Trophoblast cell (in vitro differentiated cells and primary cell): Measurements from ENCODE around the gene PALMD.

Source experiments
- DNase-seq, 2 donors: peaks; one replicate each; pipeline ENCODE4 v3.0.0-alpha.2; 2016
- H2AFZ ChIP-seq: 2 replicates; pipeline ENCODE4 v1.6.1; 2013; ENCODE audit warnings: low read length, moderate library complexity, mild to moderate bottlenecking; ENCODE audit not compliant: insufficient read depth, poor library complexity
- H2AK5ac ChIP-seq: 2 replicates; pipeline ENCODE4 v1.6.1; 2013; ENCODE audit warnings: mild to moderate bottlenecking, low read length
- H2BK120ac ChIP-seq: 2 replicates; pipeline ENCODE4 v1.6.1; 2013; ENCODE audit warnings: low read length, mild to moderate bottlenecking, moderate library complexity; ENCODE audit not compliant: insufficient read depth, poor library complexity
- H2BK12ac ChIP-seq: 2 replicates; pipeline ENCODE4 v1.6.1; 2013; ENCODE audit warnings: mild to moderate bottlenecking, low read length, moderate library complexity
- H2BK5ac ChIP-seq: 2 replicates; pipeline ENCODE4 v1.6.1; 2013; ENCODE audit warnings: low read length, low read depth, moderate library complexity, mild to moderate bottlenecking; ENCODE audit not compliant: poor library complexity
- H3K14ac ChIP-seq: 2 replicates; pipeline ENCODE4 v1.6.1; 2013; ENCODE audit warnings: mild to moderate bottlenecking, low read length
- H3K18ac ChIP-seq: 2 replicates; pipeline ENCODE4 v1.6.1; 2013; ENCODE audit warnings: mild to moderate bottlenecking, low read length
- H3K23ac ChIP-seq: 2 replicates; pipeline ENCODE4 v1.6.1; 2013; ENCODE audit warnings: low read length
- H3K27ac ChIP-seq: 2 replicates; pipeline ENCODE4 v1.5.1; 2013; ENCODE audit warnings: low read depth, mild to moderate bottlenecking, inconsistent platforms, low read length, moderate library complexity
- H3K27me3 ChIP-seq: 2 replicates; pipeline ENCODE4 v1.6.1; 2013; ENCODE audit warnings: inconsistent platforms, mild to moderate bottlenecking, low read length, moderate library complexity; ENCODE audit not compliant: insufficient read depth
- H3K36me3 ChIP-seq, 2 experiments: 1 replicate in 1 of 2; 2 replicates in 1 of 2; pipeline ENCODE4 v1.6.1; 2013; ENCODE audit warnings: low read length in 2 of 2, mild to moderate bottlenecking in 2 of 2, moderate library complexity in 1 of 2; ENCODE audit not compliant: insufficient read depth in 2 of 2, control insufficient read depth in 1 of 2
- H3K4ac ChIP-seq: 2 replicates; pipeline ENCODE4 v1.6.1; 2013; ENCODE audit warnings: low read depth, mild to moderate bottlenecking, low read length, moderate library complexity
- H3K4me1 ChIP-seq, 2 experiments: 1 replicate in 1 of 2; 2 replicates in 1 of 2; pipeline ENCODE4 v1.6.1; 2013; ENCODE audit warnings: low read length in 2 of 2, mild to moderate bottlenecking in 2 of 2, moderate library complexity in 1 of 2; ENCODE audit not compliant: insufficient read depth in 2 of 2, control insufficient read depth in 1 of 2
- H3K4me2 ChIP-seq: 2 replicates; pipeline ENCODE4 v1.6.1; 2013; ENCODE audit warnings: inconsistent platforms, mild to moderate bottlenecking, low read length, moderate library complexity
- H3K4me3 ChIP-seq: 2 replicates; pipeline ENCODE4 v1.5.1; 2013; ENCODE audit warnings: mild to moderate bottlenecking, low read depth, low read length, inconsistent platforms
- H3K79me1 ChIP-seq: one replicate; pipeline ENCODE4 v1.6.1; 2013; ENCODE audit warnings: low read length
- H3K79me2 ChIP-seq: 2 replicates; pipeline ENCODE4 v1.6.1; 2013; ENCODE audit warnings: low read length, mild to moderate bottlenecking; ENCODE audit not compliant: control insufficient read depth, insufficient read depth, poor library complexity
- H3K9ac ChIP-seq: 2 replicates; pipeline ENCODE4 v1.6.1; 2013; ENCODE audit warnings: mild to moderate bottlenecking, low read length
- H3K9me3 ChIP-seq: 2 replicates; pipeline ENCODE4 v1.6.1; 2013; ENCODE audit warnings: low read depth, mild to moderate bottlenecking, control low read depth, inconsistent platforms, low read length; ENCODE audit not compliant: insufficient read depth
- H4K12ac ChIP-seq: 2 replicates; pipeline ENCODE4 v1.6.1; 2013; ENCODE audit warnings: low read depth, mild to moderate bottlenecking, low read length, moderate library complexity
- H4K8ac ChIP-seq: 2 replicates; pipeline ENCODE4 v1.6.1; 2013; ENCODE audit warnings: low read depth, mild to moderate bottlenecking, low read length, moderate library complexity
- H4K91ac ChIP-seq: one replicate; pipeline ENCODE4 v1.6.1; 2013; ENCODE audit warnings: low read depth, mild to moderate bottlenecking, low read length, moderate library complexity
- WGBS: extraction: QIAGEN DNeasy Blood & Tissue Kit; methylation state at CpG from one replicate; pipeline ENCODE4 v1.1.7; 2013; ENCODE audit warnings: missing lambda C conversion rate; ENCODE audit not compliant: insufficient read length, insufficient coverage; ENCODE audit errors: extremely low coverage; 5-methylcytosine and 5-hydroxymethylcytosine counted together

The PALMD gene

DNA sequence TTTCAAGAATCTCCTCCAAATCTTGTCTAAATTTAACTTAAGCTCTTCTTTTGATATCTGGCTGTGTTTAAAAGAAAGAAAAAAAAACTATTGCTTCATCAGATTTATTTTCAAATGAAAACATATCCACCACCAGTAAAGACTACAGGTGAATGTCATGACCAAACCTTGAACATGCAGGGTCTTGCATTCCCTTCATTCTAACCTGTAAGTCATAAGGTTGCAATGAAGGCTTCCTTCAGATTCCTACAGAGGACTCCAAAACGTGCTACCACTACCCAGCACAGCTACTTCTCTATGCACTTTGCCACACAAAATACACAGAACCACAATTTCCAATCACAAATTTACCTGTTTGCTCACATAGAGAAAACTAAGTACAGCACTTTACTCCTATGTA lies 94.2 kb downstream of the PALMD start:
- Histone ChIP-seq H2AK5ac (no peak overlapping the region), H2AFZ (no peak overlapping the region), H3K79me1 (no peaks in the 10 kb centered on the region), H3K27ac (no peak overlapping the region), H3K14ac (no peak overlapping the region), H2BK120ac (no peak overlapping the region), H4K8ac (no peak overlapping the region), H3K9me3 (no peaks in the 10 kb centered on the region), H2BK12ac (no peak overlapping the region), H4K91ac (no peak overlapping the region), H4K12ac (no peak overlapping the region), H3K4me3 (no peak overlapping the region), H3K4me1 (peaks cover 0 to under 1% of the 10 kb centered on the region in 2 experiments), H2BK5ac (no peak overlapping the region), H3K36me3 (peaks cover 4 to 6% of the 10 kb centered on the region in 2 experiments), H3K9ac (no peak overlapping the region), H3K4me2 (no peak overlapping the region), H3K23ac (no peak overlapping the region), H3K18ac (no peak overlapping the region), H3K79me2 (no peaks in the 10 kb centered on the region), H3K27me3 (no peaks in the 10 kb centered on the region), H3K4ac (no peak overlapping the region)
- no peak for DNase-seq
- WGBS, result no CpG with 5 or more reads among the region's 1 CpG
